H9 (cell line): ENCODE data around the gene HTR7. TPM values are rescaled to one million over a fixed set of nuclear protein-coding genes. Genes with fewer than 3 reads are reported as not detected.

Experiments used
- DNase-seq: peaks from one replicate; pipeline ENCODE4 v3.0.0-alpha.2; 2017
- H2AFZ ChIP-seq: one replicate; pipeline ENCODE4 v1.6.1; 2013; ENCODE audit warnings: mild to moderate bottlenecking, low read length, control low read depth, moderate library complexity
- H2AK5ac ChIP-seq: 2 replicates; pipeline ENCODE4 v1.6.1; 2013; ENCODE audit warnings: low read length, control low read depth, mixed read lengths; ENCODE audit not compliant: insufficient read length
- H2BK120ac ChIP-seq: one replicate; pipeline ENCODE4 v1.6.1; 2013; ENCODE audit warnings: low read depth, mild to moderate bottlenecking, low read length, control low read depth, inconsistent platforms; ENCODE audit not compliant: poor library complexity, severe bottlenecking
- H2BK12ac ChIP-seq: 2 replicates; pipeline ENCODE4 v1.6.1; 2013; ENCODE audit warnings: low read length, control low read depth, mixed read lengths, low read depth; ENCODE audit not compliant: insufficient read length
- H2BK15ac ChIP-seq: 2 replicates; pipeline ENCODE4 v1.6.1; 2013; ENCODE audit warnings: low read depth, low read length, control low read depth
- H2BK20ac ChIP-seq: one replicate; pipeline ENCODE4 v1.6.1; 2013; ENCODE audit warnings: low read depth, mild to moderate bottlenecking, low read length, control low read depth, inconsistent platforms; ENCODE audit not compliant: poor library complexity, severe bottlenecking
- H2BK5ac ChIP-seq: 2 replicates; pipeline ENCODE4 v1.6.1; 2013; ENCODE audit warnings: low read length, control low read depth, mixed read lengths; ENCODE audit not compliant: insufficient read length
- H3K14ac ChIP-seq: 2 replicates; pipeline ENCODE4 v1.6.1; 2013; ENCODE audit warnings: low read length, control low read depth; ENCODE audit not compliant: insufficient read depth
- H3K18ac ChIP-seq: 2 replicates; pipeline ENCODE4 v1.6.1; 2013; ENCODE audit warnings: low read depth, mild to moderate bottlenecking, mixed read lengths, low read length, control low read depth; ENCODE audit not compliant: insufficient read length
- H3K23ac ChIP-seq: 2 replicates; pipeline ENCODE4 v1.6.1; 2013; ENCODE audit warnings: low read length, control low read depth, mixed read lengths, low read depth; ENCODE audit not compliant: insufficient read length
- H3K23me2 ChIP-seq: 2 replicates; pipeline ENCODE4 v1.6.1; 2013; ENCODE audit warnings: low read depth, mild to moderate bottlenecking, mixed read lengths, low read length, control low read depth; ENCODE audit not compliant: insufficient read length, poor library complexity, severe bottlenecking
- H3K27ac ChIP-seq: 2 replicates; pipeline ENCODE4 v1.5.1; 2013; ENCODE audit warnings: low read length, control low read depth, mixed read lengths, low read depth; ENCODE audit not compliant: insufficient read length
- H3K27me3 ChIP-seq: 2 replicates; pipeline ENCODE4 v1.6.1; 2013; ENCODE audit warnings: low read length, control low read depth, inconsistent platforms; ENCODE audit not compliant: insufficient read depth
- H3K4ac ChIP-seq: 2 replicates; pipeline ENCODE4 v1.6.1; 2013; ENCODE audit warnings: low read depth, mild to moderate bottlenecking, control low read depth, inconsistent platforms, low read length, moderate library complexity
- H3K4me1 ChIP-seq: 2 replicates; pipeline ENCODE4 v1.6.1; 2013; ENCODE audit warnings: low read length, control low read depth, inconsistent platforms; ENCODE audit not compliant: insufficient read depth
- H3K4me2 ChIP-seq: 2 replicates; pipeline ENCODE4 v1.6.1; 2013; ENCODE audit warnings: low read length, control low read depth, mixed read lengths; ENCODE audit not compliant: insufficient read length, insufficient read depth
- H3K56ac ChIP-seq: 2 replicates; pipeline ENCODE4 v1.6.1; 2013; ENCODE audit warnings: low read depth, mild to moderate bottlenecking, mixed read lengths, low read length, control low read depth; ENCODE audit not compliant: insufficient read length
- H3K79me1 ChIP-seq: 2 replicates; pipeline ENCODE4 v1.6.1; 2013; ENCODE audit warnings: low read depth, mild to moderate bottlenecking, moderate library complexity, low read length, control low read depth, inconsistent platforms; ENCODE audit not compliant: insufficient read depth, poor library complexity, severe bottlenecking
- H3K79me2 ChIP-seq: 2 replicates; pipeline ENCODE4 v1.6.1; 2013; ENCODE audit warnings: low read length, control low read depth, inconsistent platforms; ENCODE audit not compliant: insufficient read depth
- H3K9ac ChIP-seq: 2 replicates; pipeline ENCODE4 v1.6.1; 2013; ENCODE audit warnings: low read length, control low read depth, mixed read lengths; ENCODE audit not compliant: insufficient read length; ENCODE audit errors: extremely low read depth
- H3K9me3 ChIP-seq: one replicate; pipeline ENCODE4 v1.6.1; 2013; ENCODE audit warnings: low read depth, low read length, inconsistent platforms; ENCODE audit not compliant: control insufficient read depth
- H3T11ph ChIP-seq: one replicate; pipeline ENCODE4 v1.6.1; 2013; ENCODE audit warnings: mild to moderate bottlenecking, low read length, control low read depth, inconsistent platforms
- H4K20me1 ChIP-seq: one replicate; pipeline ENCODE4 v1.6.1; 2013; ENCODE audit not compliant: control insufficient read depth, insufficient read length, insufficient read depth
- H4K5ac ChIP-seq: 2 replicates; pipeline ENCODE4 v1.6.1; 2013; ENCODE audit warnings: low read depth, mild to moderate bottlenecking, mixed read lengths, low read length, control low read depth; ENCODE audit not compliant: insufficient read length
- H4K8ac ChIP-seq: replicated peaks from 2 replicates; pipeline ENCODE4 v1.6.1; 2013; ENCODE audit warnings: low read length, control low read depth, mixed read lengths, low read depth; ENCODE audit not compliant: insufficient read length
- H4K91ac ChIP-seq: 2 replicates; pipeline ENCODE4 v1.6.1; 2013; ENCODE audit warnings: low read depth, mild to moderate bottlenecking, moderate library complexity, mixed read lengths, low read length, control low read depth; ENCODE audit not compliant: insufficient read length
- H3K27ac Mint-ChIP-seq, 3 experiments: 2 replicates in 2 of 3; 3 replicates in 1 of 3; pipeline ENCODE4 v1.8.0; 2020 to 2021; ENCODE audit warnings: mixed read lengths in 3 of 3, mild to moderate bottlenecking in 1 of 3, moderate library complexity in 1 of 3
- H3K27me3 Mint-ChIP-seq: 2 replicates; pipeline ENCODE4 v1.8.0; 2021; ENCODE audit warnings: low read depth, mild to moderate bottlenecking, moderate library complexity, mixed read lengths
- H3K36me3 Mint-ChIP-seq, 3 experiments: 2 replicates in 2 of 3; 3 replicates in 1 of 3; pipeline ENCODE4 v1.8.0; 2020 to 2021; ENCODE audit warnings: low read depth in 3 of 3, mixed read lengths in 3 of 3; ENCODE audit not compliant: insufficient read depth in 1 of 3
- H3K4me1 Mint-ChIP-seq, 2 experiments: 2 replicates each; pipeline ENCODE4 v1.8.0; 2020; ENCODE audit warnings: mixed read lengths in 2 of 2
- H3K4me3 Mint-ChIP-seq, 2 experiments: 2 replicates in 1 of 2; 3 replicates in 1 of 2; pipeline ENCODE4 v1.8.0; 2020 to 2021; ENCODE audit warnings: mild to moderate bottlenecking in 2 of 2, mixed read lengths in 2 of 2, moderate library complexity in 1 of 2
- H3K9me3 Mint-ChIP-seq, 2 experiments: 2 replicates in 1 of 2; 3 replicates in 1 of 2; pipeline ENCODE4 v1.8.0; 2020; ENCODE audit warnings: mild to moderate bottlenecking in 2 of 2, mixed read lengths in 2 of 2, moderate library complexity in 1 of 2
- WGBS: extraction: QIAGEN DNeasy Blood & Tissue Kit; methylation state at CpG from one replicate; pipeline ENCODE4 v1.1.7; 2013; ENCODE audit warnings: missing lambda C conversion rate, low lambda C conversion rate, mixed read lengths; ENCODE audit not compliant: insufficient read length; ENCODE audit errors: extremely low coverage; 5-methylcytosine and 5-hydroxymethylcytosine counted together
- total RNA-seq: library from RNA; stranded (reverse); gene quantifications from 2 replicates; pipeline ENCODE4 v1.2.1, GENCODE V29; 2021
- TF ChIP-seq, protein P1 (sequence below): fragments of 200-600 bp; sonication (generic); conservative IDR thresholded peaks from 3 replicates; pipeline ENCODE4 v1.8.0; 2021; ENCODE audit warnings: antibody characterized with exemption, mild to moderate bottlenecking

HTR7 gene
- total RNA-seq, 1 experiment from 2014 or later: 21.3 TPM

DNA sequence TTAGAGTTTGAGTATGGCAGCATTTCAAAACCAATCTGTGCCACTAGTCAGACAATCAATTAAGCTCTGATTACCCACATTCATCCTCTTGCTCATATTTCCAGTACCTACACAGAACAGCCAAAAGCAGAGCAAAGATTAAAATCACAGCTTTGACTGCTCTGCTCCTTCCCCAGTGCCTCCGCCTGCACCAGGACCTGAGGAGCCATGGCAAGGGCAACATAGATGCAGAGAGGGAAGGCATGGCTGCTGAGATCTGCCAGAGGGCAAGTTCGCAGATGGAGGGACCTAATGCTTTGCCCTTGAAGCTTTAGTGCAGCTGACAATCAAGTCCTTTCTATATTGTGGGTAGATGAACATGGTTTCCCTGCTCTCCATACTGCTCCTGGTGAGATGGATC is 148.1 kb downstream of the HTR7 start:
- H3T11ph ChIP-seq: no peak overlapping the region
- no peak overlapping the region for H3K56ac ChIP-seq
- H3K27me3 Mint-ChIP-seq: no peaks in the 10 kb centered on the region; the same call in 1 of the 2 replicates
- H3K27ac ChIP-seq: no peak overlapping the region
- no CpG with 5 or more reads among the region's 2 CpGs for WGBS
- H3K14ac ChIP-seq: no peak overlapping the region; the same call in 1 of the 2 replicates
- no peak overlapping the region for H4K5ac ChIP-seq
- no peak overlapping the region for H3K9ac ChIP-seq
- H2AFZ ChIP-seq: no peak overlapping the region
- DNase-seq: no peak
- no peak overlapping the region for H3K4me3 Mint-ChIP-seq
- no peak overlapping the region for H2BK20ac ChIP-seq
- H4K91ac ChIP-seq: no peak overlapping the region
- H2BK15ac ChIP-seq: no peak overlapping the region
- H3K4me2 ChIP-seq: no peak overlapping the region
- H3K18ac ChIP-seq: no peak overlapping the region
- no peaks in the 10 kb centered on the region; a peak in 1 of 5 replicates for H3K9me3 Mint-ChIP-seq
- TF ChIP-seq, protein P1, sequence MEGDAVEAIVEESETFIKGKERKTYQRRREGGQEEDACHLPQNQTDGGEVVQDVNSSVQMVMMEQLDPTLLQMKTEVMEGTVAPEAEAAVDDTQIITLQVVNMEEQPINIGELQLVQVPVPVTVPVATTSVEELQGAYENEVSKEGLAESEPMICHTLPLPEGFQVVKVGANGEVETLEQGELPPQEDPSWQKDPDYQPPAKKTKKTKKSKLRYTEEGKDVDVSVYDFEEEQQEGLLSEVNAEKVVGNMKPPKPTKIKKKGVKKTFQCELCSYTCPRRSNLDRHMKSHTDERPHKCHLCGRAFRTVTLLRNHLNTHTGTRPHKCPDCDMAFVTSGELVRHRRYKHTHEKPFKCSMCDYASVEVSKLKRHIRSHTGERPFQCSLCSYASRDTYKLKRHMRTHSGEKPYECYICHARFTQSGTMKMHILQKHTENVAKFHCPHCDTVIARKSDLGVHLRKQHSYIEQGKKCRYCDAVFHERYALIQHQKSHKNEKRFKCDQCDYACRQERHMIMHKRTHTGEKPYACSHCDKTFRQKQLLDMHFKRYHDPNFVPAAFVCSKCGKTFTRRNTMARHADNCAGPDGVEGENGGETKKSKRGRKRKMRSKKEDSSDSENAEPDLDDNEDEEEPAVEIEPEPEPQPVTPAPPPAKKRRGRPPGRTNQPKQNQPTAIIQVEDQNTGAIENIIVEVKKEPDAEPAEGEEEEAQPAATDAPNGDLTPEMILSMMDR: no peak
- H3K9me3 ChIP-seq: no peaks in the 10 kb centered on the region
- no peaks in the 10 kb centered on the region for H3K4me1 ChIP-seq
- no peaks in the 10 kb centered on the region for H3K79me1 ChIP-seq
- no peak overlapping the region for H4K8ac ChIP-seq
- H2AK5ac ChIP-seq: no peak overlapping the region
- H3K4ac ChIP-seq: no peak overlapping the region
- H3K79me2 ChIP-seq: no peaks in the 10 kb centered on the region
- H4K20me1 ChIP-seq: no peaks in the 10 kb centered on the region
- no peak overlapping the region for H3K23ac ChIP-seq
- H3K36me3 Mint-ChIP-seq: no peaks in the 10 kb centered on the region
- H3K27me3 ChIP-seq: no peaks in the 10 kb centered on the region
- H2BK5ac ChIP-seq: no peak overlapping the region
- peaks cover 7 to 8% of the 10 kb centered on the region in 2 experiments for H3K4me1 Mint-ChIP-seq
- H2BK120ac ChIP-seq: no peak overlapping the region
- no peaks in the 10 kb centered on the region for H3K23me2 ChIP-seq
- H2BK12ac ChIP-seq: no peak overlapping the region
- H3K27ac Mint-ChIP-seq: no peak overlapping the region
